HG02610 (cell line): ENCODE measurements around the gene GAPT.
A peak's percentile ranks its signal among the peaks of the same experiment; 100 is the strongest.
"Not testable (repeated sequence)": the region's sequence is repeated elsewhere in the genome, so short reads cannot be mapped to it uniquely, and the experiment has no call there.

Source experiments
- ATAC-seq: cut with Tn5 transposase; IDR thresholded peaks from one replicate; pipeline ENCODE4 v1.9.1; 2021; ENCODE audit warnings: mild to moderate bottlenecking, moderate library complexity; ENCODE audit not compliant: unreplicated experiment

The GAPT gene

DNA sequence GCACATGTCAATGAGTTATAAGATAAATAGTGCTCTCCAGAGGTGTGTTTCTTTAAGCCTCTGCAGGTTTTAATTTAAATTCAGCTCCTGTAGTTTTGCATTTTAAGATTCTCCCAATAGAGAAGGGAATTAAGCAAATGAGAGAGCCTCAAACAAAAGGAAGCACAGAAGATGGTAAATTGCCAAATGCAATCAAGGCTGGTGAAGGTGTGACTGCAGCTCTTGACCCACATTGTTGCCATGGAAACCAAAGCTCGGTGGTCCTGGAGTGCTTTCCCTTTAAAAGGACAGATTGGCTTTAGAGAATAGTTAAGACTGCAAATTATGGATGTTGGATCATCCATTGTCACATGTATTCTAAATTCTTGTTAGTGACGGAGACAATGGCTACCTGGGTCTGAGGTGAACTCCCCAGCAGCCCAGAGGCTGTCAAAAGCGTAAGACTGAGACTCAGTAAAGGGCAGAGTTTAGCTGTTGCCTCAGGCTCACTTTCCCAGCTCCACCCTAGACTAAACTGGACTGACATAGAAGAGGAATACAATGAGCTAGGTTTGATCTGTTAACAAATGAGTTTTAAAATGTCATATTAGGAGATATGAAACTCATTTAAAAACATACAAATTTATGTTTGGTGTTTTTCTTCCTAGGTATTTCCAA, 12.3 kb downstream of the GAPT start:
- no peak for ATAC-seq

DNA sequence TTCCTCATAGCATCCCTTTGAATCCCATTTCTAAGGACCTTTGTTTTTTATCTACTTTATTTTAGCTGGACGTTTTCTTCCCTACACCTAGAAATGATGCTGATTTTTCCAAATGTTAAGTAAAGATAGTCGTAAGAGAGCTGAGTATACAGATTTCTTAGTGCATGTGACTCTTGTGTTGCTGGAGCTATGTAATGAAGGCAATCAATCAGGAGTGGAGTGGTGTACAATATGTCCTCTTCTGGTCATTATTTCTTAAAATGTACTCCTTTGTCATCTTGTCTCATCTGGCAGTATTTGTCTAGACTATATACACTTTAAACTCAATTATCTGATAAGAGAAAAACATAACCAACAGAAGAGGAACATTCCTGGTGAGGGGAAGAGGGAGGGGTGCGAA, 13.5 kb downstream of the GAPT start:
- ATAC-seq = no peak

DNA sequence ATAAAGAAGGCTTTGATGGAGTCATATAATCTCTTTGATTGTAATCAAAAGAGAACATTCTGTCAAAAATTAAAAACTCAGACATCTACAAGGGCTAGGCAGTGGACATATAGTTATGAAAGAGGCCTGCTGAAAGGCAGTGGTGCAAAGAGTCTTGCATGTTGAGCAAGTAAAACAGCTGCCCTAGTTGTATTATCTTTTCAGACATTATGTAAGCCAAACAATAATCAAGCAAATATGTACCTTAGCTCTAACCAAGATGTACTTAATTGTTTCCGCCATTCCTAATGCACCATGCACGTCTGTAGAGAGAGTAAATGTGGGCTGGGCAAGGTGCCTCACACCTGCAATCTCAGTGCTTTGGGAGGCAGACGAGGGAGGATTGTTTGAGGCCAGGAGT, 14.3 kb downstream of the GAPT start:
- no peak for ATAC-seq

DNA sequence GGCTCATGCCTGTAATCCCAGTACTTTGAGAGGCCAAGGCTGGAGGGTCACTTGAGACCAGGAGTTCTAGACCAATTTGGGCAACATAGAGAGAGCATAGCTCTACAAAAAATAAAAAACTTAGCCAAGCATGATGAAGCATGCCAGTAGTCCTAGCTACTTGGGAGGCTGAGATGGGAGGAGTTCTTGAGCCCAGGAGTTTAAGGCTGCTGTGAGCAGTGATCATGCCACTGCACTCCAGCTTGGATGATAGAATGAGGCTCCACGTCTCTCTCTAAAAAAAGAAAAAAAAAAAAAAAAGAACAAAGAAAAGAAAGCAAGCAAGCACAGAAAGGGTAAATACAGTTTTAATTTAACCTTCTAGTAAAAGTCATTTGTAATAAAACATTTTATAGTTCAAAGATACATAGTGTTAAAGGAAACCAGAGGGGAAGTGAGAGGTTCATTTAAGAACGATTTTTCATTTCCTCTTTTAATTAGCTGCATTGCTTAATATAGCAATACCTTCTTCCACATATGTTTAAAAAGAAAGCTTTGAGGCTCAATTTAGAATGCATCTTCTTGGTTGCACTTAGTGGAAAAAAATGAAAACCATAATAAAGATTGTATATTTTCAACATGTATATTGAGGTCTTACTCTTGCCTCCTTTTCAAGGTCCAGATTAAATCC, 14.9 kb downstream of the GAPT start:
- peak; percentile 60 for ATAC-seq

DNA sequence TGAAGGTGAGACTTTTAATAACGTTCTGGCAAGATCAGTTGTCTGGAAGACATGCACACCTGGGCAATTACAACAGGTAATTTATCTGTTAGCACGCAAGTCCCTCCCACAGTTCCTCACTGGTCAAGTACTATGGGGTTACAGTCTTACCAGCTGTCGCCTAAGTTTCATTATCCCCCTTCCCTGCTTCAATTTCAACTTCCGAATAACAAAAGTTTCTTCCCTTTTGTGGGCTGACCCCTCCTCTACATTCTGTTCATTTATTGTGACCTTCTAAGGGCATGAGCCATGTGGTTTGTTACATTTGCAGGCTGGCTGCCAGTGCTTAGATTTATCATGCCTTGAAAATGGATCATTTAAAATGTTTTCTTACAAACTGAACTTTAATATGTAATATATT, 16.5 kb downstream of the GAPT start:
- no peak for ATAC-seq

DNA sequence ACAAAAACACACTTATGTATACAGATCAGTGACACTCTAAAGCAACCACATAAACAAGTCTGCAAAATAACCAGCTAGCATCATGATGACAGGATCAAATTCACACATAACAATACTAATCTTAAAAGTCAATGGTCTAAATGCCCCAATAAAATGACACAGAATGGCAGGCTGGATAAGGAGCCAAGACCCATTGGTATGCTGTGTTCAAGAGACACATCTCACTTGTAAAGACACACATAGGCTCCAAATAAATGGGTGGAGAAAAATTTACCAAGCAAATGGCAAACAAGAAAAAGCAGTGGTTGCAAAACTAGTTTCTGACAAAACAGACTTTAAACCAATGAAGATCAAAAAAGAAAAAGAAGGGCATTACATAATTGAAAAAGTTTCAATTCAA, 26.0 kb downstream of the GAPT start:
- no peak for ATAC-seq

DNA sequence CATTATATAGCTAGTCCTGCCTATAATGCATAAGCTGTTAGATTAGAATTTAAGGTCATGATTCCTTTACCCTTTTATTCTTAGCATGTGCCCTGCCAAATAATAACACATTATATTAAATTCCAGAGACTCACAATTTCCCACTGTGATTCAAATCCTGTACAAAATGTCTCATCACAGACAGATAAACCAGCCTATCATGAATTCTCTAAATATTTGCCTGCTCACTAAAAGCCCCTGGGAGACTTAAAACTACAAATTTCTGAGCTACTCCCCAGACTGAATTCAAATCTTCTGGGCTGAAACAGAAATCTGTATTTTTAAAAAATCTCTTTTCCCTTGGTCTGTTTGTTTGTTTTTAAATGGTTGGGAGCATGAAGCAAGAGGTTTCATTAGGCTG, 32.7 kb downstream of the GAPT start:
- ATAC-seq = no peak

DNA sequence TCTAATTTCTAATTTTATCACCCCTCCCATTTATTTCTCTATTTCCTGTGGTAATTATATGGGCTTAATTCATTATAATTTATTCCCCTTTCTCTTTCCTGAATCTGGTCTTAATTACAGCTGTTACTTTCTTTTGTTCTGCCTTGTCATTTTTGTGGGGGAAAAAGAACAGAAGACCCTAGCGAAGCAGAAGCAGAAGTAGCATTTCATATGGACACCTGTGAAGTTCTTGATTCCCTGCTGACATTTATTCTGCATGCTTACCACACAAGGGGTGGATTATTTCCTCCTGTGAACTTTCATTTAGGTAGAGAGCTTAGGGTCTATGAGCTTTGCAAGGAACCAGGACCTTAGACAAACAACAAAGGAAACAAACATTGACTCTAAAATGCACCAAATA, 33.3 kb downstream of the GAPT start:
- no peak for ATAC-seq

DNA sequence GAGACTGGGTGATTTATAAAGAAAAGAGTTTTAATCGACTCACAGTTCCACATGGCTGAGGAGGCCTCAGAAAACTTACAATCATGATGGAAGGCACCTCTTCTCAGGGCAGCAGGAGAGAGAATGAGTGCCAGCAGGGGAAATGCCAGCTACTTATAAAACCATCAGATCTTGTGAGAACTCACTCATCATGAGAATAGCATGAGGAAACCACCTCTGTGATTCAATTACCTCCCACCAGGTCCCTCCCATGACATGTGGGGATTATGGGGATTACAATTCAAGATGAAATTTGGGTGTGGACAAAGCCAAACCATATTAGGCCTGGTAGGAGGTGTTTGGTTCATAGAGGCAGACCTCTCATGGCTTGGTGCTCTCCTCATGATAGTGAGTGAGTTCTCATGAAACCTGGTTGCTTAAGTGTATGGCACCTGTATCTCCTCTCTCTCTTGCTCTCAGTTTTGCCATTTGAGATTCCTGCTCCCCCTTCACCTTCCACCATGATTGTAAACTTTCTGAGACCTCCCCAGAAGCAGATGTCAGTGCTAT, 39.8 kb downstream of the GAPT start:
- ATAC-seq = no peak

DNA sequence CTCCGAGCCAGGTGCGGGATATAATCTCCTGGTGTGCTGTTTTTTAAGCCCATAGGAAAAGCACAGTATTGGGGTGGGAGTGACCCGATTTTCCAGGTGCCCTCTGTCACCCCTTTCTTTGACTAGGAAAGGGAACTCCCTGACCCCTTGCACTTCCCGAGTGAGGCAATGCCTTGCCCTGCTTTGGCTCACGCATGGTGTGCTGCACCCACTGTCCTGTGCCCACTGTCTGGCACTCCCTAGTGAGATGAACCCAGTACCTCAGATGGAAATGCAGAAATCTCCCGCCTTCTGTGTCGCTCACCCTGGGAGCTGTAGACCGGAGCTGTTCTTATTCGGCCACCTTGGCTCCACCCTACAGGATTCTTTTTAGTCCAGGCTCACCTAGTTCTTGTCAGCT, 50.7 kb downstream of the GAPT start:
- not testable (repeated sequence) for ATAC-seq

DNA sequence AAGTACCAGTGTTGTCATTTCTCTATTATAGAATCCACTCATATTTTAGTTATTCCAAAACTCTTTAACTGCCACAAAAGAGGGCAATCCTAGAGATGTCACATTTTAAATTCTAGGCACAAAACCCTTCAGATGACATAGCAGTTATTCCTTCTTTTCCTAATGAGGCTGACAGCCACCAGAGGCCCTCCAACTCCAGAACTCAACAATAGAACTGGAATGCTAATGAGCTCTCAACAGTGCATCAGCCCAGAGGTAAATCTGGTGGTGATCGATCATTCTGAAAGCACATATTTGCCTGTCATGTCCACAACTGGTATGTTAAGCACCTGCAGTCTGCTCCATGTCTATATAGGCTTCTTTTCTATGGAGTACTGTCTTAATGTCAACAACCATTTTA, 51.5 kb downstream of the GAPT start:
- ATAC-seq = no peak

DNA sequence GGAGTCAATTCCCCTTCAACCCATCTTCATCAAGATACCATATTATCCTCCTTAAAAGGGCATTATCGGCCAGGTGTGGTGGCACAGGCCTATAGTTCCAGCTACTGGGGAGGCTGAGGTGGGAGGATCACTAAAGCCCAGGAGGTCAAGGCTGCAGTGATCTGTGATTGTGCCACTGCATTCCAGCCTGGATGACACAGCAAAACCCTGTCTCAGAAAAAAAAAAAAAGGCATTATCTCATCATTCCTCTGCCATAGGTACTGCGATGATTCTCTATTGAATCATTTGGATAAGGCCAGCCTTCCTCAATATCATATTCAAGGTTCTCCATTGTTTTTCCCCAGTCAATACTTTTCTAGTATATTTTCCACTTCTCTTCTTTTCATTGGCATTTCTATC, 52.5 kb downstream of the GAPT start:
- ATAC-seq = no peak

DNA sequence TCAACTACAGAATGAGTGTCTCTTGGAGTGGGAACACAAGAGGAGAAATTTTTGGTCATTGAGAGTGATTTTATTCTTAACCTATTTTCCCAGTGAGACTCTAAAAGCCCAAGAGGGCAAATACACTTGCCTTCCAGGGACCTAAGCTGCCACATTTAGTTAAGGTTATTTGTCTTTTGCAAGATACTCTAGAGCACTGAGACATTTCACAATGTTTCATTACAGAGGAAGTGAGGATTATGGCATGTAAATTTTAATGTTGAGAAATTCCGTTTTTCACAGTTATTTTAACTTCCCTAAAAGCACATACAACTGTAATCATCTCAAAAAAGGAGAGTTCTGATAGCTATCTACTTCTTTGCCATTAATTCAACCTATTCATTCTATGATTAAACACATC, 53.0 kb downstream of the GAPT start:
- ATAC-seq = no peak

DNA sequence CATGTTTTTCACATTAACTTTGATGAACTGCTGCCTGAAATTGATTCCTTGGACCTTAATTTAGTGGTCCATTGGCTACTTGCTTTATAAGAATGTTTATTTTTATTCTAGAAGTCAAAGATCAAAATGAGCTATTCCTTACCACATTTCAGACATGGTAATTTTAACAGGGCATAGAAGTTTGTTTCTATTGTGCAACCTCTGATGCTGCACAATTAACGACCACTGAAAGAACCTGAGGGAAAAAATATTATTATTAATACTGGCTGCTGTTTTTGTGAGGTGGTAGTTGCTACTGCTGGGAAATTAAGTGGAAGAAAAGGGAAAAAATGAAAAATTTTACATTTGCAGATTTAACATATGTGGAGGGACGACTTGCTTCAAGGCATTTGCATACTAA, 53.7 kb downstream of the GAPT start:
- ATAC-seq = no peak

DNA sequence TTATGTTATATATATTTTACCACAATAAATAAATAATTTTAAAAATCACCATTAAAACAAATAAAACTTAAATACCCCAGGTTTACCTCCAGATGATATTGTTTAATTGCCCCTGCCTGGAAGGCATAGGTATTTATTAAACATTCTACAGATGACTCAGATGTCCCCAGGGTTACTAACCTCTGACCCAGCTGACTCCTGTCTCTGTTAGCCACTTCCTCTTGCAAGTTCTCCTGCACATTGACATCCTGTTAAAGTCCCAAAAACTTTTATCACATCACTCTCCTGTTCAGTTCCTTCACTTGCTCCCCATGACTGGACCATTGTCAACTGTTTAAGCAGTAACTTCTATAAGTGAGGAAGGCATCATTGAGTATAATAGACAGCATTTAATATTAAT, 54.7 kb downstream of the GAPT start:
- peak; percentile 74 for ATAC-seq
